Pancreas (tissue), 10 donors: ENCODE measurements around the gene CRAMP1. TPM values are rescaled to one million over a fixed set of nuclear protein-coding genes. Genes with fewer than 3 reads are reported as not detected.
A peak's percentile ranks its signal among the peaks of the same experiment; 100 is the strongest.

ENCODE experiments used
- ATAC-seq, 4 donors: fragments of 200-7000 bp; cut with Tn5 transposase; one replicate each; pipeline versions ENCODE4 v1.8.0 to v1.9.1; 2020; ENCODE audit warnings: mild to moderate bottlenecking in 4 of 4, moderate library complexity in 4 of 4
- DNase-seq, 6 donors: peaks; one replicate each; pipeline ENCODE4 v3.0.0-alpha.2; 2020
- FAIRE-seq: peaks from 2 replicates; lab custom pipeline; 2012; peaks lifted over from hg19 to GRCh38; lab: Jason Lieb, UNC
- H3K27ac ChIP-seq, 4 donors: fragments of 200-600 bp; sonication (generic); 1 replicate in 3 of 4; 2 replicates in 1 of 4; pipeline versions ENCODE4 v1.5.0 to v1.8.0; 2020
- H3K27me3 ChIP-seq, 4 donors: fragments of 200-600 bp; one replicate each; pipeline ENCODE4 v1.8.0; 2021
- H3K36me3 ChIP-seq, 3 donors: fragments of 200-600 bp; sonication (generic) in 1 of 3; one replicate each; pipeline versions ENCODE4 v1.5.0 to v1.8.0; 2020 to 2021
- H3K4me1 ChIP-seq, 3 donors: fragments of 200-600 bp; one replicate each; pipeline ENCODE4 v1.8.0; 2021
- H3K4me3 ChIP-seq, 4 donors: fragments of 200-600 bp; sonication (generic) in 2 of 4; one replicate each; pipeline versions ENCODE4 v1.5.0 to v1.8.0; 2020 to 2021
- H3K9me3 ChIP-seq, 4 donors: fragments of 200-600 bp; one replicate each; pipeline ENCODE4 v1.8.0; 2021
- CTCF ChIP-seq, 4 donors: fragments of 200-600 bp; sonication (generic) in 3 of 4; IDR thresholded peaks; one replicate each; pipeline versions ENCODE4 v1.5.0 to v1.8.0; 2021; ENCODE audit warnings: antibody characterized with exemption in 4 of 4
- WGBS, 2 donors: extraction: QIAGEN DNeasy Blood & Tissue Kit; methylation state at CpG; one replicate each; pipeline ENCODE4 v1.1.7; 2013; 5-methylcytosine and 5-hydroxymethylcytosine counted together
- intact Hi-C, 3 donors: fragments of 100-400 bp; cut with DNase I; formaldehyde crosslinking; loops; one replicate each; pipeline versions ENCODE4 v1.11.1 to v1.14.2; 2022
- polyA plus RNA-seq, 2 donors: library from polyadenylated mRNA; stranded (reverse); fragments of 200-250 nt; gene quantifications; one replicate each; pipeline ENCODE4 v1.2.3, GENCODE V29; 2013
- total RNA-seq, 6 donors: library from RNA; stranded (reverse); fragmentation: NEBNext Ultra II Directional in 4 of 6; extraction: Animal tissue kit (Norgen Biotek cat#: 25700) in 4 of 6; gene quantifications; one replicate each; pipeline versions ENCODE4 v1.2.1 to v1.2.4, GENCODE V29; 2021 to 2023
- donor health status: healthy with polysubstance abuse.
- donor health status: DM: no; HTN: no; CAD: no; lungs with moderate emphysema.
- donor health status: DM: no; HTN: no; CAD: no.
- donor health status: control.
- donor health status: control.
- donor health status: Bipolar disorder and iron deficiency.
- donor health status: DM: yes; HTN: yes; CAD: no.
- donor health status: DM: no; HTN: no; CAD: no.
- donor health status: DM: no; HTN: no; CAD: no.
- donor health status: DM: yes; HTN: yes; CAD: no.

The CRAMP1 gene
- total and polyA plus RNA-seq, 8 donors: 4.6 to 16.2 (median 7.2) TPM

GRCh38 chr16:1639282-1639681, 27.1 kb downstream of the CRAMP1 start:
- no peaks in the 10 kb centered on the region for H3K27me3 ChIP-seq
- WGBS, 2 donors: 88 to 92% methylated on average over 2 of the region's 2 CpGs
- no peaks in the 10 kb centered on the region for H3K4me1 ChIP-seq
- no peak overlapping the region for H3K4me3 ChIP-seq
- TF ChIP-seq CTCF (IDR thresholded peaks at IDR 0.05): no peak
- no peaks in the 10 kb centered on the region for H3K9me3 ChIP-seq
- DNase-seq (no peak), FAIRE-seq (no peak), ATAC-seq (no peak)
- H3K36me3 ChIP-seq: peaks cover 4 to 54% (median 12%) of the 10 kb centered on the region in 3 donors
- intact Hi-C loops: no loop called here
- H3K27ac ChIP-seq: no peak overlapping the region

GRCh38 chr16:1639860-1640259, 27.7 kb downstream of the CRAMP1 start:
- intact Hi-C loops: no loop called here
- Histone ChIP-seq H3K36me3 (peaks cover 4 to 56% (median 12%) of the 10 kb centered on the region in 3 donors), H3K27me3 (no peaks in the 10 kb centered on the region), H3K27ac (no peak overlapping the region), H3K4me3 (no peak overlapping the region), H3K4me1 (no peaks in the 10 kb centered on the region), H3K9me3 (no peaks in the 10 kb centered on the region)
- WGBS, 2 donors: 93 to 94% methylated on average over 11 of the region's 11 CpGs
- FAIRE-seq: no peak
- ATAC-seq: no peak
- peak in 1 of 6 donors; percentile 22 for DNase-seq
- TF ChIP-seq CTCF (IDR thresholded peaks at IDR 0.05): no peak

GRCh38 chr16:1640261-1640941, 28.2 kb downstream of the CRAMP1 start:
- no peak for TF ChIP-seq CTCF (IDR thresholded peaks at IDR 0.05)
- WGBS, 2 donors: 84 to 88% methylated on average over 20 of the region's 20 CpGs
- FAIRE-seq (no peak), DNase-seq (peak in 1 of 6 donors; percentile 24), ATAC-seq (no peak)
- no peaks in the 10 kb centered on the region for H3K9me3 ChIP-seq
- H3K27ac ChIP-seq: no peak overlapping the region
- peaks cover 0 to 56% (median 12%) of the 10 kb centered on the region in 3 donors for H3K36me3 ChIP-seq
- H3K4me3 ChIP-seq: no peak overlapping the region
- H3K4me1 ChIP-seq: no peaks in the 10 kb centered on the region
- no peaks in the 10 kb centered on the region for H3K27me3 ChIP-seq
- intact Hi-C loops: no loop called here

GRCh38 chr16:1641261-1641660, 29.1 kb downstream of the CRAMP1 start:
- Histone ChIP-seq H3K27me3 (no peaks in the 10 kb centered on the region), H3K9me3 (no peaks in the 10 kb centered on the region), H3K4me3 (no peak overlapping the region), H3K4me1 (no peaks in the 10 kb centered on the region), H3K36me3 (peaks cover 0 to 56% (median 12%) of the 10 kb centered on the region in 3 donors), H3K27ac (no peak overlapping the region)
- intact Hi-C loops: no loop called here
- ATAC-seq (no peak), DNase-seq (no peak), FAIRE-seq (no peak)
- 88 to 95% methylated on average over 12 of the region's 12 CpGs for WGBS, 2 donors
- no peak for TF ChIP-seq CTCF (IDR thresholded peaks at IDR 0.05)

- Histone ChIP-seq H3K36me3 (peaks cover 0 to 56% (median 12%) of the 10 kb centered on the region in 3 donors), H3K4me1 (no peaks in the 10 kb centered on the region), H3K9me3 (no peaks in the 10 kb centered on the region), H3K4me3 (no peak overlapping the region), H3K27me3 (no peaks in the 10 kb centered on the region), H3K27ac (no peak overlapping the region)
- intact Hi-C loops: no loop called here
- FAIRE-seq (no peak), DNase-seq (no peak), ATAC-seq (peak in 1 of 4 donors; percentile 21)
- WGBS, 2 donors: 80 to 85% methylated on average over 5 of the region's 5 CpGs
- no peak for TF ChIP-seq CTCF (IDR thresholded peaks at IDR 0.05)
These were observed 30.0 kb downstream of the CRAMP1 start for GRCh38 chr16:1642148-1642547.
